SU-DHL-6 (cell line): ENCODE measurements around the gene RCBTB2.

Experiments used
- H2AFZ ChIP-seq: fragments of 200-600 bp; sonication (generic); 2 replicates; pipeline ENCODE4 v1.6.1; 2014; ENCODE audit warnings: low read depth, mild to moderate bottlenecking, moderate library complexity, mixed read lengths, antibody characterized with exemption, low read length; ENCODE audit not compliant: severe bottlenecking
- H3F3A ChIP-seq: fragments of 200-600 bp; shearing (Covaris generic); 2 replicates; pipeline ENCODE4 v1.6.0; 2016; ENCODE audit warnings: antibody characterized with exemption, mild to moderate bottlenecking; ENCODE audit not compliant: insufficient read depth
- H3K27ac ChIP-seq: fragments of 200-600 bp; sonication (generic); 2 replicates; pipeline ENCODE4 v1.5.1; 2016; ENCODE audit warnings: low read depth, mild to moderate bottlenecking, low read length, moderate library complexity, mixed read lengths
- H3K27me3 ChIP-seq: fragments of 200-600 bp; sonication (generic), shearing (Covaris generic); 2 replicates; pipeline ENCODE4 v1.6.0; 2014; ENCODE audit warnings: mild to moderate bottlenecking, low read length
- H3K36me3 ChIP-seq: fragments of 200-600 bp; sonication (generic); 2 replicates; pipeline ENCODE4 v1.6.1; 2014; ENCODE audit warnings: mild to moderate bottlenecking, low read length, mixed read lengths
- H3K4me2 ChIP-seq: fragments of 300-600, 200-600 bp; shearing (Covaris generic), sonication (generic); 2 replicates; pipeline ENCODE4 v1.6.0; 2014; ENCODE audit warnings: low read length, low read depth, mild to moderate bottlenecking; ENCODE audit not compliant: poor library complexity, severe bottlenecking
- H3K4me3 ChIP-seq: fragments of 200-600 bp; sonication (generic); 2 replicates; pipeline ENCODE4 v1.5.1; 2014; ENCODE audit warnings: antibody characterized with exemption, low read length, mild to moderate bottlenecking, mixed read lengths; ENCODE audit not compliant: insufficient read depth, poor library complexity, severe bottlenecking
- H3K79me2 ChIP-seq: fragments of 200-600 bp; sonication (generic); 2 replicates; pipeline ENCODE4 v1.6.1; 2014; ENCODE audit warnings: mild to moderate bottlenecking, low read length, moderate library complexity; ENCODE audit not compliant: insufficient read depth
- H3K9ac ChIP-seq: fragments of 200-600 bp; sonication (generic); 2 replicates; pipeline ENCODE4 v1.7.0; 2014; ENCODE audit warnings: mild to moderate bottlenecking, low read length
- H3K9me2 ChIP-seq: fragments of 200-600 bp; sonication (generic); replicated peaks from 2 replicates; pipeline ENCODE4 v1.6.1; 2014; ENCODE audit warnings: low read length; ENCODE audit not compliant: insufficient read depth
- H3K9me3 ChIP-seq: fragments of 200-600 bp; sonication (generic); 2 replicates; pipeline ENCODE4 v1.6.1; 2014; ENCODE audit warnings: low read length, mixed read lengths; ENCODE audit not compliant: insufficient read depth
- H4K20me1 ChIP-seq: fragments of 200-600 bp; sonication (generic); 2 replicates; pipeline ENCODE4 v1.6.1; 2014; ENCODE audit warnings: low read depth, mild to moderate bottlenecking, antibody characterized with exemption, low read length, moderate library complexity, mixed read lengths
- EZH2phosphoT487 ChIP-seq: fragments of 200-600 bp; sonication (generic), shearing (Covaris generic); conservative IDR thresholded peaks from 2 replicates; pipeline ENCODE4 v1.6.1; 2018; ENCODE audit warnings: mild to moderate bottlenecking, antibody characterized with exemption, low read length, moderate library complexity, mixed read lengths
- TF ChIP-seq, protein P1 (sequence below): fragments of 200-600 bp; sonication (generic); IDR thresholded peaks from one replicate; pipeline ENCODE4 v1.5.1; 2017; ENCODE audit warnings: antibody characterized with exemption, mild to moderate bottlenecking, low read length, moderate library complexity; ENCODE audit not compliant: insufficient read depth, poor library complexity, severe bottlenecking

The RCBTB2 gene

DNA sequence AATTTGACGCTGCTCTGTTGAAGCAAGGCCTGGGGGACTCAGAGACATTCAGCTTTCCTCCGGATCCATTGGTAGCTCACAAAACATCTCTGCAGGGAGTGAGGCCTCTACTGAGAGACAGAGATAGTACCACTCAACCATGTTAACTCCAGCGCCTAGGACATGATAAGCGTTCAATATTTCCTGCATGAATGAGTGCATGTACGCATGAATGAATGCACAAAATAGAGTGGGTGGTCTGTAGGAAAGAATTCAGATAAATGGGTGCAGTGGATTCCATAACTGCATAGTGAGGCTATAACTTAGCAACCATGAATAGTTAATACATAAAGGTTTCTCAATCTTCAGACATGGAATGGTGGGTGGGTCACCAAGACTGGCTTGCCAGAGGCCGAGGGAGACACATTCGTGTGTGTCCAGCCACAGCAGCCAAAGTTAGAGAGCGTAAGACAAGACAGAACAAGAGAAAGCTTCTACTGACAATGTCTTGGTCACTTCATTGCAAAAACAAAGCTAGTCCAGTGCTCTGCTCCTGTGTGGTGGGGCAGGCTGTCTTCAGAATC is 36.3 kb upstream of the RCBTB2 start:
- TF ChIP-seq EZH2phosphoT487, result no peak
- TF ChIP-seq, protein P1, sequence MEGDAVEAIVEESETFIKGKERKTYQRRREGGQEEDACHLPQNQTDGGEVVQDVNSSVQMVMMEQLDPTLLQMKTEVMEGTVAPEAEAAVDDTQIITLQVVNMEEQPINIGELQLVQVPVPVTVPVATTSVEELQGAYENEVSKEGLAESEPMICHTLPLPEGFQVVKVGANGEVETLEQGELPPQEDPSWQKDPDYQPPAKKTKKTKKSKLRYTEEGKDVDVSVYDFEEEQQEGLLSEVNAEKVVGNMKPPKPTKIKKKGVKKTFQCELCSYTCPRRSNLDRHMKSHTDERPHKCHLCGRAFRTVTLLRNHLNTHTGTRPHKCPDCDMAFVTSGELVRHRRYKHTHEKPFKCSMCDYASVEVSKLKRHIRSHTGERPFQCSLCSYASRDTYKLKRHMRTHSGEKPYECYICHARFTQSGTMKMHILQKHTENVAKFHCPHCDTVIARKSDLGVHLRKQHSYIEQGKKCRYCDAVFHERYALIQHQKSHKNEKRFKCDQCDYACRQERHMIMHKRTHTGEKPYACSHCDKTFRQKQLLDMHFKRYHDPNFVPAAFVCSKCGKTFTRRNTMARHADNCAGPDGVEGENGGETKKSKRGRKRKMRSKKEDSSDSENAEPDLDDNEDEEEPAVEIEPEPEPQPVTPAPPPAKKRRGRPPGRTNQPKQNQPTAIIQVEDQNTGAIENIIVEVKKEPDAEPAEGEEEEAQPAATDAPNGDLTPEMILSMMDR, result no peak
- peaks cover 8% of the 10 kb centered on the region; the same call in 1 of the 2 replicates for H3F3A ChIP-seq
- H3K9me2 ChIP-seq, result no peaks in the 10 kb centered on the region
- H3K9me3 ChIP-seq, result no peaks in the 10 kb centered on the region
- no peaks in the 10 kb centered on the region for H3K36me3 ChIP-seq
- no peak overlapping the region for H3K4me3 ChIP-seq
- H3K9ac ChIP-seq, result no peak overlapping the region
- H3K4me2 ChIP-seq, result no peak overlapping the region
- no peak overlapping the region for H2AFZ ChIP-seq
- no peaks in the 10 kb centered on the region for H4K20me1 ChIP-seq
- H3K79me2 ChIP-seq, result no peaks in the 10 kb centered on the region
- H3K27ac ChIP-seq, result no peak overlapping the region
- no peaks in the 10 kb centered on the region for H3K27me3 ChIP-seq

DNA sequence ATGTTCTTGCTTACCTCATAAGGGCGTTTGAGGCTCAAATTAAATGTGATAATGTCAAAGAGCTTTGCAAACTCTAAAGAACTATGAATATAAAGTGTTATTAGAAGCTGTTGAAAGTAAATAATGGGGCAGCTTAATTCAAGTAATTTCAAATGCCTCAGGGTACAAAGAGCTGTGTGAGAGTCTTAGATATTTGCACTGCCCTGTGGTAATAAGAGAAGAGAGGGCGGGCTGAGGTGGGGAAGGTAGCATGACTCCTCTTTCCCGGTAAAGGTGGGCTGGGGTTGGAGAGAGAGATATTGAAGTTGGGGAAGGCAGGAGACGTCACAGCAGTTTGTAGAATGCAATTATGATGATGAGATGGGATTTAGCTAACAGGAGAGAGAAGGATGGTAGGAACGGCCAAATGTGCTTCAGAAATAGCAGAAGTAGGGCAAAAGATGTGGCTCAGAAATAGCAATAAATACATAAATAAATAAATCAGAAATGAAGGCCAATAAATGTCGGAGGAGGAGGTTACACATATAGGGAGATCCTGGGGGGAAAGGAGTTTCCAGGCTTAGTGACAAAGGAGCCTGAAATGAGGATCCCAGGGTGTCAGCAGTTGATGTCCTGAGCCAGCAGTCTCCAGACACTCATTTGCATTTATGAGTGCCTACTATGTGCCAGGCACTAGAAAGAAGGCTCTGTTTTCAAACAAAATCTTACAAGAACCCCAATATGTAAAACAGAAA is 35.7 kb upstream of the RCBTB2 start:
- no peak overlapping the region for H2AFZ ChIP-seq
- H3K9me2 ChIP-seq, result no peaks in the 10 kb centered on the region
- no peak overlapping the region for H3K27ac ChIP-seq
- H3K36me3 ChIP-seq, result no peaks in the 10 kb centered on the region
- no peak overlapping the region for H3K9ac ChIP-seq
- no peaks in the 10 kb centered on the region for H4K20me1 ChIP-seq
- H3K79me2 ChIP-seq, result no peaks in the 10 kb centered on the region
- H3F3A ChIP-seq, result peaks cover 6% of the 10 kb centered on the region; the same call in 1 of the 2 replicates
- TF ChIP-seq EZH2phosphoT487, result no peak
- TF ChIP-seq, protein P1, result no peak
- no peaks in the 10 kb centered on the region for H3K27me3 ChIP-seq
- H3K4me2 ChIP-seq, result no peak overlapping the region
- no peaks in the 10 kb centered on the region for H3K9me3 ChIP-seq
- no peak overlapping the region for H3K4me3 ChIP-seq

DNA sequence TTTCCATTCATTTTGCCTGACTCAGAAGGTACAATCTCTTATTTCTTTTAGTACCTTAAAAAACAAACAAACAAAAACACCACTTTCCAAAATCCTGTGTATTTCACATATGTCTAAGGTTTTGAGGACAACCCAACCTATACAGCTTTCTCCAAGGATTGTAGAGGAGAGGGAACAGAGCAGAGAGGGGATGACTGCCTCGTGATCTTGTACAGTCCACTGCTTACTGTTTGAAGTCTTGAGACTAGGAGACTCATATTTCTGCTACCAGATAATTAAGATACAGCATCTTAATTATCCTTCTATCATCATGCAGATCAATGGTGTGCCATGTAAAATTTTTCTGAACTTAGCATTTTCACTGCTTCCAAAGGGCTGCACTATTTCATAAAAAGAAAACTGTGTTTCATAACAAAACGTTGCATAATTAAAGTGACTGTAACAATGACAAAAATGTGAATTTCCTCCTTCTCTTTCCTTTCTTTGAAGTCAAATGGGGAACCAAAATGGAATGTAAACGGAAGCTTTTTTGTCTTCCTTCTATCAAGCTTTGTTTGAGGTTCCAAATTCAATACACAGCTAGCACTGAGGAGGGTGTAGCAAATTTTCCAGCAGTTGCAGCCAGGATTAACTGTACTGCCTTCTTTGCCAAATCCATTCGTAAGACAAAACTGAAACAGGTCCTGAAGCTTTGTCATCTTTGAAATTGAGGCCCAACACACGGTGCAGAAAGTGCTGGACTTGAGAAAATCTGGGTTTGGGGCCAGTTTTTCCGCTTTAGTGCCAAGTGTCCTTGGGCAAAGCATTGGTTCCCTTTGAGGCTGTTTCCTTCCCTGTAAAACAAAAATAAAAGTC is 34.9 kb upstream of the RCBTB2 start:
- Histone ChIP-seq H3K27ac (no peak overlapping the region), H3K9me2 (no peaks in the 10 kb centered on the region), H4K20me1 (no peaks in the 10 kb centered on the region), H3K36me3 (no peaks in the 10 kb centered on the region), H3K4me2 (no peak overlapping the region), H3K4me3 (no peak overlapping the region), H3K9ac (no peak overlapping the region), H3K9me3 (no peaks in the 10 kb centered on the region), H2AFZ (no peak overlapping the region), H3F3A (peaks cover 2% of the 10 kb centered on the region; the same call in 1 of the 2 replicates), H3K79me2 (no peaks in the 10 kb centered on the region), H3K27me3 (no peaks in the 10 kb centered on the region)
- no peak for TF ChIP-seq EZH2phosphoT487
- TF ChIP-seq, protein P1, result no peak
